HEK293T (cell line): ENCODE measurements around the gene FRYL.

Experiments
- FOXK2 ChIP-seq: fragments of 450-650 bp; IDR thresholded peaks from 2 replicates; pipeline ENCODE4 v1.6.1; 2016; ENCODE audit warnings: mild to moderate bottlenecking
- L3MBTL2 ChIP-seq: fragments of 450-650 bp; conservative IDR thresholded peaks from 2 replicates; pipeline ENCODE4 v1.6.1; 2016; ENCODE audit warnings: mild to moderate bottlenecking
- SP1 ChIP-seq: fragments of 450-650 bp; IDR thresholded peaks from 2 replicates; pipeline ENCODE4 v1.6.1; 2017

DNA sequence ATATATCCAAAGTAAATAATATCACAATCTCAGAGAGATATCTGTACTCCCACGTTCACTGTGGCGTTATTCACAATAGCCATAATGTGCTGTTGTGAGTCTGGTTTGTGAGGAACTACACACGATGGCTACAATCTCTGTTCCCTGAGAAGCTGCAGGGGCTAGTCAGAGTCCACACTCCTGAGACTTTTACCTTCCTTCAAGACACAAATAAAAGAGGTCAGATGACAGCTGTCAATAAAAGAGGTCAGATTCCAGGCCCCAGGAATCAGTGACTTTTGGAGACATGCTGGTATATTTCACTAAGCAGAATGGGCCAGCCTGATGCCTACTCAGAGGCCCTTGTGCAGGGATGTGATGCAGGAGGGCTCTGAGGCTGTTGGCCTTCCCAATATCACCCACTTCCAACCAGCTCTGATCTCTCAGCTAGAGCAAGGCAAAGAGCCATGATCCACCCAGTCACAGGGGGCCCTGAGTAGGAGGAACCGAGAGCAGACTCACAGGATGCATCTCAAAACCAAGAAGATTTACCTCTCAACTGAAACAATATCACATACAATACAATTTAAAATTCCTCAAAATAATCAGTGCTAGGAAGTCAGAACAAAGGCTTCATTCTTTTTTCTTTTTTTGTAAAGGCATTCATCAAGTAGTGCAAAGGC, 13.8 kb downstream of the FRYL start:
- no peak for TF ChIP-seq FOXK2
- TF ChIP-seq L3MBTL2 = no peak
- TF ChIP-seq SP1 = no peak
